ENCODE measurements around the gene CEACAM4. TPM values are rescaled to one million over a fixed set of nuclear protein-coding genes. Genes with fewer than 3 reads are reported as not detected.

The CEACAM4 gene
- total RNA-seq, 1 donor from 2014 or later = not detected

- no peak for DNase-seq (ENCODE audit: low spot score)
- Mint-ChIP-seq H3K4me3 (ENCODE audit: unreplicated experiment) (peak overlapping the region; percentile 37), H3K4me1 (ENCODE audit: unreplicated experiment) (peaks cover 13% of the 10 kb centered on the region), H3K27ac (ENCODE audit: unreplicated experiment) (no peak overlapping the region), H3K36me3 (ENCODE audit: low read depth, unreplicated experiment) (peaks cover 88% of the 10 kb centered on the region), H3K27me3 (ENCODE audit: unreplicated experiment) (peaks cover 10% of the 10 kb centered on the region), H3K9me3 (ENCODE audit: unreplicated experiment) (peaks cover 39% of the 10 kb centered on the region)
- no peak for TF ChIP-seq CTCF (IDR thresholded peaks at IDR 0.05; ENCODE audit: unreplicated experiment)
Measured at GRCh38 chr19:41578886-41579285, 48.0 kb downstream of the CEACAM4 start.

- peaks cover 5% of the 10 kb centered on the region for H3K27me3 Mint-ChIP-seq (ENCODE audit: unreplicated experiment)
- H3K27ac Mint-ChIP-seq (ENCODE audit: unreplicated experiment) = no peak overlapping the region
- no peak for DNase-seq (ENCODE audit: low spot score)
- H3K4me1 Mint-ChIP-seq (ENCODE audit: unreplicated experiment) = peaks cover 13% of the 10 kb centered on the region
- no peak overlapping the region for H3K4me3 Mint-ChIP-seq (ENCODE audit: unreplicated experiment)
- peaks cover 87% of the 10 kb centered on the region for H3K36me3 Mint-ChIP-seq (ENCODE audit: low read depth, unreplicated experiment)
- no peak for TF ChIP-seq CTCF (IDR thresholded peaks at IDR 0.05; ENCODE audit: unreplicated experiment)
- peaks cover 29% of the 10 kb centered on the region for H3K9me3 Mint-ChIP-seq (ENCODE audit: unreplicated experiment)
Measured at GRCh38 chr19:41577833-41578232, 49.0 kb downstream of the CEACAM4 start.

- Mint-ChIP-seq H3K27ac (ENCODE audit: unreplicated experiment) (peak overlapping the region; percentile 64), H3K27me3 (ENCODE audit: unreplicated experiment) (peaks cover 4% of the 10 kb centered on the region), H3K4me1 (ENCODE audit: unreplicated experiment) (peaks cover 13% of the 10 kb centered on the region), H3K36me3 (ENCODE audit: low read depth, unreplicated experiment) (peaks cover 81% of the 10 kb centered on the region), H3K4me3 (ENCODE audit: unreplicated experiment) (peak overlapping the region; percentile 84), H3K9me3 (ENCODE audit: unreplicated experiment) (peaks cover 24% of the 10 kb centered on the region)
- DNase-seq (ENCODE audit: low spot score) = no peak
- no peak for TF ChIP-seq CTCF (IDR thresholded peaks at IDR 0.05; ENCODE audit: unreplicated experiment)
Measured at GRCh38 chr19:41577144-41577830, 49.6 kb downstream of the CEACAM4 start.

GRCh38 chr19:41575998-41576397 lies 50.9 kb downstream of the CEACAM4 start, which contains the start of gene CEACAM21:
Gene CEACAM21 (plus strand): TSS chr19:41576166. CDS start chr19:41576275, 109 bp downstream.
- Mint-ChIP-seq H3K36me3 (ENCODE audit: low read depth, unreplicated experiment) (peaks cover 73% of the 10 kb centered on the region), H3K27me3 (ENCODE audit: unreplicated experiment) (peaks cover 3% of the 10 kb centered on the region), H3K27ac (ENCODE audit: unreplicated experiment) (peak within 1 kb of the TSS; percentile 74), H3K9me3 (ENCODE audit: unreplicated experiment) (peaks cover 11% of the 10 kb centered on the region), H3K4me3 (ENCODE audit: unreplicated experiment) (peak within 1 kb of the TSS; percentile 72), H3K4me1 (ENCODE audit: unreplicated experiment) (peaks cover 13% of the 10 kb centered on the region)
- TF ChIP-seq CTCF (IDR thresholded peaks at IDR 0.05; ENCODE audit: unreplicated experiment) = no peak
- no peak for DNase-seq (ENCODE audit: low spot score)

GRCh38 chr19:41570639-41571112 lies 56.2 kb downstream of the CEACAM4 start:
- H3K36me3 Mint-ChIP-seq (ENCODE audit: low read depth, unreplicated experiment) = peaks cover 33% of the 10 kb centered on the region
- peak; percentile 75 for TF ChIP-seq CTCF (IDR thresholded peaks at IDR 0.05; ENCODE audit: unreplicated experiment)
- peaks cover 2% of the 10 kb centered on the region for H3K27me3 Mint-ChIP-seq (ENCODE audit: unreplicated experiment)
- DNase-seq (ENCODE audit: low spot score) = peak; percentile 89
- H3K9me3 Mint-ChIP-seq (ENCODE audit: unreplicated experiment) = no peaks in the 10 kb centered on the region
- peaks cover 17% of the 10 kb centered on the region for H3K4me1 Mint-ChIP-seq (ENCODE audit: unreplicated experiment)
- no peak overlapping the region for H3K4me3 Mint-ChIP-seq (ENCODE audit: unreplicated experiment)
- no peak overlapping the region for H3K27ac Mint-ChIP-seq (ENCODE audit: unreplicated experiment)

Data from endothelial cell (in vitro differentiated cells).